K562 (cell line): ENCODE measurements around the gene EEPD1. TPM values are rescaled to one million over a fixed set of nuclear protein-coding genes. Genes with fewer than 3 reads are reported as not detected.

Experiments used
- FOSL1 ChIP-seq: fragments of 200-800 bp; sonication (Bioruptor generic); conservative IDR thresholded peaks from 2 replicates; pipeline ENCODE4 v1.6.1; 2016; ENCODE audit warnings: missing genetic modification characterization, missing compliant biosample characterization
- ID3 ChIP-seq, 2 experiments: fragments of 250-450 bp in 1 of 2; fragments of 450-650 bp in 1 of 2; sonication (Bioruptor Pico) in 1 of 2; IDR thresholded peaks; 2 replicates each; pipeline versions ENCODE4 v1.6.1 to v1.8.0; 2016 to 2021; ENCODE audit warnings: mild to moderate bottlenecking in 2 of 2, moderate library complexity in 2 of 2, missing compliant biosample characterization in 1 of 2, missing genetic modification characterization in 1 of 2
- JUN ChIP-seq, 2 experiments: sonication (generic) in 1 of 2; formaldehyde crosslinking in 1 of 2; IDR thresholded peaks; 2 replicates each; pipeline versions ENCODE4 v1.6.1 to v1.8.0; 2012 to 2022; ENCODE audit warnings: borderline replicate concordance in 2 of 2, mild to moderate bottlenecking in 2 of 2, improper control_type of control experiment in 1 of 2, low read depth in 1 of 2, low read length in 1 of 2, missing genetic modification reagents in 1 of 2
- ZNF408 ChIP-seq: fragments of 250-450 bp; sonication (Bioruptor Pico); IDR thresholded peaks from 2 replicates; pipeline ENCODE4 v1.4.0; 2020; ENCODE audit warnings: low read depth, mild to moderate bottlenecking, moderate library complexity
- ZNF512 ChIP-seq: IDR thresholded peaks from 2 replicates; pipeline ENCODE4 v1.6.1; 2016; ENCODE audit warnings: missing genetic modification characterization, missing compliant biosample characterization
- ZNF695 ChIP-seq: fragments of 450-650 bp; formaldehyde crosslinking; IDR thresholded peaks from 2 replicates; pipeline ENCODE4 v1.4.0; 2020; ENCODE audit warnings: mild to moderate bottlenecking, moderate library complexity
- polyA plus RNA-seq, 8 experiments: library from polyadenylated mRNA; depleted of rRNA in 4 of 8; stranded (reverse) in 5 of 8; unstranded in 3 of 8; fragments of >200 nt; fragmentation: Nextera tagmentation in 2 of 8; fragmentation: Illumina TruSeq in 1 of 8; extraction: Ambion mirVana in 2 of 8; extraction: Trizol in 1 of 8; gene quantifications; 2 replicates each; pipeline versions ENCODE4 v1.2.1 to v1.2.3, GENCODE V29; 2011 to 2014; ENCODE audit warnings: inconsistent platforms in 1 of 8, missing spikeins in 1 of 8
- total RNA-seq, 7 experiments: library from RNA; depleted of rRNA in 6 of 7; stranded (reverse); fragments of >200 nt in 6 of 7; fragmentation: Illumina TruSeq in 2 of 7; extraction: Trizol in 2 of 7; gene quantifications; 2 replicates each; pipeline versions ENCODE4 v1.2.1 to v1.2.3, GENCODE V29; 2011 to 2021; ENCODE audit warnings: low replicate concordance in 1 of 7

The EEPD1 gene
- total and polyA plus RNA-seq, 9 of the 15 experiments (the other 6 are each of a cell fraction or from before 2014, with no cell fraction given): 0.01 to 1.5 (median 0.74) TPM; not detected in 1

- TF ChIP-seq ID3 (CRISPR knock-in tag; IDR thresholded peaks at IDR 0.05): no peak
- TF ChIP-seq ID3 (tag; IDR thresholded peaks at IDR 0.05): no peak
- 0 out of 2 replicates have a peak, but pooled peaks have one; percentile 41 for TF ChIP-seq JUN (IDR thresholded peaks at IDR 0.05; ENCODE audit: borderline replicate concordance, low read depth, low read length)
- TF ChIP-seq JUN (CRISPR knock-in tag; IDR thresholded peaks at IDR 0.05; ENCODE audit: borderline replicate concordance): no peak
- no peak for TF ChIP-seq ZNF695 (CRISPR knock-in tag)
- no peak for TF ChIP-seq ZNF408
- TF ChIP-seq ZNF512: peak; percentile 77
- TF ChIP-seq FOSL1: peak; percentile 80
These were observed 128.1 kb downstream of the EEPD1 start (continued) for GRCh38 chr7:36280840-36281812.
